A204.1 (cell line): ENCODE results near the gene G6PC3.
"Not testable (repeated sequence)": the region's sequence is repeated elsewhere in the genome, so short reads cannot be mapped to it uniquely, and the experiment has no call there.

Source experiments
- FAIRE-seq: peaks from 2 replicates; lab custom pipeline; 2012; peaks lifted over from hg19 to GRCh38; lab: Jason Lieb, UNC

The G6PC3 gene

DNA sequence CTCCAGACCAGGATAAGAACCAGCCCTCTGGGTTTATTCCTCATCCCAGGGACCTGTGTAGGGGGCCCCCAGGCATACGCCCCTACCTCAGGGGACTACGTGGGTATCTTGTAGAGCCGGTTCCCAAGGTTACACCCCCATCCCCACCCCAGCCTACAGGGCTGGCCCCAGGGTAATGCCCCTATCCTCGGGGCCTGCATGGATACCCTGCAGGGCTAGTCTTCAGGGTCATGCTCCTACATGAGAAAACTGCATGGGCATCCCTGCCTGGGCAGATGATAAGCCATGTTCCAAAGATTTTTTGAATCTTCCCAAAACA lies 38.7 kb downstream of the G6PC3 start:
- FAIRE-seq, result no peak

DNA sequence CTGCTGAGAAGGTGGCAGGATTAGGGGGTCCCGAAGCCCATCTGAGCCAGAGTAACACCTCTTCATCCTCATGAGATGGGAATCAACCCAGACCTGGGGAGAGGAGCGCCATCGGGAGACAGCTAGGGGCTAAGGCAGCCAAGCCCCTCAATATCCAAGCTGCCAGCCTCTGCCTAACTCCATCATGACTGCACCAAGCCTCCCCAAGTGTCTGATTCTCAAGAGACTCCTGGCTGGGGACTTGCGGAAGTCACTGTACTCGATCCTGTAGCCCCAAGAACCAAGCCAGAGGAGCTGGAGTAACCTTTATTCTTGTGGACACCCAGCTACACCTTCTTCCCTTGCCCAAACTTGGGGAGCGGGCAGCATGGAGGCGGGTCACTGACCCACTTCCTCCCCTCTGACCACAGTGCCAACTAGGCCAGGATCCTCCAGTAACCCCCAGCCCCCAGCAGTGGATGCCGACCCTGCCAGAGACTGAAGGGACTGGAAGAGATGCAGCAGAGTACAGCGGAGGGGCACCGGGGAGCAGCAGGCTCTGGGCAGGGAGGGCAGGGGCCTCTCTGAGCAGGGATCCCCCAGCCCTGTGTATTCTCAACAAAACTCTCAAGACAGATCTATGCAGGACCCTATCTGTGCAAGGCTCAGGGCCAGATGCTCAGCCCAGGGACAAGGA lies 39.6 kb downstream of the G6PC3 start:
- FAIRE-seq, result no peak

DNA sequence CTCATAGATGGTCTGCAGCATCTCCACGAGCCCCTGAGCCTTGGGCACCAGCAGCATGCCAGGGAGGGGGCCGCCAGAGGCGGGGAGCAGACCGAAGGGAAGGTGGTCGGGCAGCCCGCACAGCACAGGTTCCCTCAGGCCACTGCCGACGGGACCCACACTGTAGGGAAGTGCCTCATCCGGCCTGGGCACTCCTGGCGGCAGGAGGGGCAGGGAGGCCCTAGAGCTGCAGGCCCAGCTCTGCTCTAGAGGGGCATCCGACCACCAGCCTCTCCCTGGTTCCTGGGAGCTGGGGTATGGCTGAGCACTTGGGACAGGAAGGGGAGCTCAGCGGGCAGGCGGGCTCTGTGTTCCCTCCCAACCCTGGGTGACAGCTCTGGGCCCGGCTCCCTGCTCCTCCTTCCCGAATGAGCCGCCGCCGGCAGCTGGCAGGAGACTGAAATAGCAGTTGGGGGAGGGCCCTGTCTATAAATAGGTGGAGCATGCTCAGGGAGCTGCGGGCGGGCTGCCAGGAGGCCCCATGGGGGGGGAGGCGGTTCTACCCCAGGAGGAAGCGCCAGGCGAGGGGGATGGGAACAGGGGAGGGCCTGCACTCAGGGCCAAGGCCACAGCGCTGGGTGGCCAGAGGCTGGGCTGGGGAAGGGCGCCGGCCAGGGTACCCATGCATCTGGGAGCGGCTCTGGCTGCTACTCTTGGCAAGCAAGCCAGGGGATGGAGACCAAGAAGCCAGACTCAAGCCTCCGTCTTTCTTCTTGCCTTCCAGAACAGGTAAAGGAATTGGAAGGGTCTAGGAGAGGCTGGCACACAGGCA lies 40.5 kb downstream of the G6PC3 start:
- no peak for FAIRE-seq

DNA sequence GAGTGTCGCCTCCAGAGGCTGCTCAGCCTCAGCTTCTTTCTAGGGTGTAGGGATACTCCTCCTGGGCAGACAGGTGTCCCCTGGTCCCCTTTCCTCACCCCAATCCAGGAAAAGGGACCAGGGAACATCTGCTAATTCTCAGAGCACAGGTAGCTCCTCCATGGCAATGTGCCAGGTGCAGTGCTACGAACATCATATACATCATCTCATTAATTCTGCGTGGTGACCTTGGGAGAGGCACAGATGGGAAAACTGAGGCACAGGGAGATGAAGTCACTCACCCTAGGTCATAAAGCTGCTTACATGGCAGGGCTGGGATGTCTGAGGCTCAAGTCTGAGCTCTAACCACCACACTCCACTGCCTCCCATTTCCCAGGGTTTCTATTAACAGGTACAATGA lies 41.2 kb downstream of the G6PC3 start:
- FAIRE-seq, result no peak

DNA sequence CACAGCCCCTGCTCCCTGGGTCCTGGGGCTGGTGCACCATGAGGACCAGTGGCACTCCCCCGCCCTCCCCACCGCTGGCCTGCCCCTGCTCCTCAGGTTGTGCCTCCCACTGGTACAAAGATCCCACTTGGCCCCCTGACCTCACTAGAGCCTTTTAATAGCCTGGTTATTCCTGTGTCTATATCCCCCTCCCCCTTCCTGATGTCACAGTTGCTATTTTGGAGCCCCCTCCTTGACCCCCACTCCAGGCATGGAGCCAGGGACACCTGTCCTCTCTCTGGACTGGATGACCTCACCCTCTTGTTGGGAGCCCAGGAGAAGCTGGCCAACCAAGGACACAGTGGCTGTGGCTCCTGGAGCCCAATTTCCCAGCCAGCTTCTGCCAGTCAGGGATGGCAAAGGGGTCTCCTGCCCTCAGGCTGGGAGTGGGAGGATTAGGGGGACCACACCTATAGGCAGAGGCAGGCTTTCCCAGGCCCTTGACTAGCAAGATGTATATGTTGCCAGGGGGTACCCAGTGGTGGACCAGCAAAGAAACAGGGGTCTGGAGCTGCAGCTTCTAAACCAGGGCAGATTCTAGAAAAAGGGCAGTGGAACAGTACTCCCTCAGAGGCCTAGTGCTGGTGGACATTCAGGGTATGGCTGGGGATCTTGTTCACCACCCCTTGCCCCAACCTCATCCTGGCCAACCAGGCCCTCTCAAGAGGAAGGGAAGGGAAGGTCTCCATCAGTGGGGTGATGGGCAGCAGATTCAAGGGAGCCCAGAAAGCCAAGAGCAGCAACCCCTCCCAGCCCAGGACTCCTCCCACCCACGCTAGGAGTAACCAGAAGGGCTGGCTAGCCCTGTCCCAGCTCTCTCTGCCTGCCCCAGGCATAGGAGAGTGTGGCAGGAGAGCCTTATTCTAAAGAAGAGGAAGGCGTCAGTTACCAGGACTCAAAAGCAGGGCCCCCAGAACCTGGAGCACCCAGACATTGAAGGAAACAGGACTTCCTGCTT lies 42.0 kb downstream of the G6PC3 start:
- FAIRE-seq, result no peak

DNA sequence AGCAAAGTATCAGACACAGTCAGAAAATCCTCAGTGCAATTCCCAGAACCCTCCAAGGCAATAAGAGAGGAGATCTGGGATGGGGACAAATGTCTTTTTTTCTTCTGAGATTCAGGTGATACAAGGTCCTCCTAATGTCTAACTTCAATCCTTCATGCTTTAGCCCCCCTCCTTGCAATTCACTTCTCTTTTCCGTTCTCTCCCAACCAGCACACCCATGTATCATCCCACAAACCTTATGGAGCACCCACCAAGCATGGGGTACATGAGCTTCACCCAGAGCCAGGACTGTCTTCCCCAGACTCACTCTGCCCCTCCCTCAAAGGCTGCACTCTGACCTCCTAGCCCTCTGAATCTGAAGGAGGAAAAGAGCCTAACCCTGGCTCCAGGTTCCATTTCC lies 42.8 kb downstream of the G6PC3 start:
- FAIRE-seq, result no peak

DNA sequence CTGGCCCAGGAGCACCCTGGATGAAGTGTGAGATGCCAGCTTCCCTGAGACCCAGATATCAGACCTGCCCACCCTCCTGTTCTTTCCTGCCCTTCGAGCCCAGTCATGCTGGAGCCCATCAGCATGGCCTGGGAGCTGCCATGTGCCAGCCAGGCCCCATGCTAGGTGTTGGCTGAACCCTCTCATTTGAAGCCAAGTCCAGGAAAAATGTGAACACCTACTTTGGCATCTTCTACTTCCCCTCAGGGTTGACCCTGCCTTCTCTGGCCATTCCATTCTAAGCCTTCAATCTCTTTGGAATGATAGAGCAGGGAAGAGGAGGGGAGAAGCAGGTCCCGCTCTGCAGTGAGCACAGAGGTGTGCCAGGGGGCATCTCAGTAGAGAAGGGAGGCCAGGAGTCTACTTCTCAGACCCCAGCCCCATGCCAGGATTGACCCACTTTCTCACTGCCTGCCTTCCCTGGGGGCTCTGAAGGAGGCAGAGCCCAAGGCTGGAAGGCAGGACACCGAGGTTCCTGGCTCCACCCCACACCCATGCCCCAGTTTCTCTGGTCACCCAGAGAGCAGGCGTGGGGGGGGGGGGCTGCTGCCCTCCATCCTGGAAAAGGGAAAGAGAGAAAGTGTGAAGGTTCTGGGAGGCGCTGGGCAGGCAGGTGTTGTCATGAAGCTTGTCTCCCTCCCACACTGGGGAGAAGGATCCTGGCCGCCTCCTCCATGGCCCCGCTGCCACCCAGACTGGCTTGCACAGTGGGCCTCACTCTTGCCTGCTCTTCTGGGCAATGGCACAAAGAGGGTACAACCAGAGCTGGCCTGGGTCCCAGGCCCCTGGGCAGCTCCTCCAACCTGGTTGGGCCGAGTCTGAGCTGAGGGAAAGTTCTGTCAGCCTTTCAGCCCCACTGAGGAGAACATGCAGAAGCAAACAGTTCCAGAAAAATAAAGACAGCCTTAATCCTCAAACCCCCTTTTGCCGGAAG lies 43.6 kb downstream of the G6PC3 start:
- no peak for FAIRE-seq

DNA sequence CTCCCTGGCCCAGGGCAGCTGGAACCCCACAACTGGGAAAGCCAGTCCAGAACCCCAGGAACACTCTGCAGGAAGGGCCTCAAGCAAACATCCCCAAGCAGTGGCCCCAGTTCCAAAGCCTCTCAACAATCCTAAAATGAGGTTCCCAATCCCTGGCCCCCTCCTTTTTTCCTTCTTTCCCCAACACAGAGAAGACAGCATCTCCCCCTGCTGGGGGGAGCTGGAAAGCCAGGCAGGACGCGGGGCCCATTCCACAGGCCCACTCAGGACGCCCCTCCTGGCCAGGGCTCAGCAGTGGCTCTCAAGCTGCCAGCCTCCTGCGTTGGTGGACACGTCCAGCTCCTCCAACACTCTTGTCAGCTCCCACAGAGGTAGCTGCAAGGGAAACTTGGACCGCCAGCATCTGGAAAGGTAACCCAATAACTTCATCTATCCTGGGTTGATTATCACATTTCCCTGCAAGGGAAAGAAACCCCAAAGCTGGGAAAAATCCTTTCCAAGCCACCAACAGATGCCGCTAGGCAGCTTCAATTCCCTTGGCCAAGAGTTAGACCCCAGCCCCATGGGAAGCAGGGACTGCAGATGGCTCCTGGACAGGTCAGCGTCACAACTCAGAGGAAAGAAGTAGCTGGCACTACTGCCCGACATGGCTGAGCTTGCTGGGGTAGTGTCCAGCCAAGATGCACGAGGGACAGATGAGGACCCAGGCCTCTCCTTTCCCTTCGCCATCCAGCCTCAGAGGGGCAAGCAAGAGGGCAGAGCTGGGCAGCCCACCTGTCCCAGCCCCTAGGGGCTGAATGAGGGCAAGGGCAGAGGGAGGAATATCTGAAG lies 45.3 kb downstream of the G6PC3 start:
- FAIRE-seq, result no peak

DNA sequence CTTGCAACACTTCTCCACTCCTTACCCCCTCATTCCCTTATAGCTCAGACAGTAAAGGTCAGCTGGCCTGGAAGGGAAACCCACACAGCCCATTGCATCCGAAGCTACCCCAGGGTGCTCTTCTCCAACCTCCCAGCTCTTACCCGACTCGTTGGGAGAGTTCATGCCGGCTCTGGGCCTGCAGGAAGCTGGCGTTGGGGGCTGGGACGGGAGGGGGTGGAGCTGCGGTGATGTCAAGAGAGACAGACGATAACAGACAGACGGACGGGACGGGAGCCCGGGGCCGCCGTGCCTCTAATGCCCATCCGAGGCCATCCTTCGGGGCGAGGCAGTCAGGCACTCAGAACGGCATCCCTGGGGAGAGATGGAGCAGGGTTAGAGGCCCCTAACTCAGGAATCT lies 46.8 kb downstream of the G6PC3 start:
- FAIRE-seq, result no peak

DNA sequence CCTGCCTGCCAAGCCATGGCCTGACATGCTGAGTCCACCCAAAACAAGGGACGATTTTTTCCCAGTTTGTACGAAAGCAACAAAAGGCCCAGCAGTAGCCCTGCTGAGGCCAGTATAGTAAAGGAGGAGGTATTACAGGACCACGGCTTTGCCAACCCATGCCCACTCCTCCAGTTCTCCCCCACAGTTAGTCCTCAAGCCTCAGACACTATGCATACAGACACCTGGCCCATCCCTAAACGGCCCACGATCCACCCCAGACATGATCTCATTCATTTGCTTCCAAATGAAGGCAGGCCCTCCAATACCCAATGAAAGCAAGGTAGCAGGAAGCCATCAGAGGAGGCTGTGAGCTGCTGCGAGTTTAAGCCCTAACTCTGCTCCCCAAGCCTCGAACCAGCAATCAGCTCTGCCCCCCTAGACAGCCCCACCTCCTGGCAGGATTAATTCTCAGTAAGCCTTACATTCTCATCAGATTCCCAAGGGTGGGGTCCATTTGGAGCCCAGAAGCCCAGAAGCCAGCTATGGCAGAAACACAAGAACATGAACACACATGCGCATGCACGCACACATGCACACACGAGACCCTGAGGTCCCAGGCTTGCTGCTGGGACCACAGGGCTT lies 48.0 kb downstream of the G6PC3 start:
- FAIRE-seq, result no peak

DNA sequence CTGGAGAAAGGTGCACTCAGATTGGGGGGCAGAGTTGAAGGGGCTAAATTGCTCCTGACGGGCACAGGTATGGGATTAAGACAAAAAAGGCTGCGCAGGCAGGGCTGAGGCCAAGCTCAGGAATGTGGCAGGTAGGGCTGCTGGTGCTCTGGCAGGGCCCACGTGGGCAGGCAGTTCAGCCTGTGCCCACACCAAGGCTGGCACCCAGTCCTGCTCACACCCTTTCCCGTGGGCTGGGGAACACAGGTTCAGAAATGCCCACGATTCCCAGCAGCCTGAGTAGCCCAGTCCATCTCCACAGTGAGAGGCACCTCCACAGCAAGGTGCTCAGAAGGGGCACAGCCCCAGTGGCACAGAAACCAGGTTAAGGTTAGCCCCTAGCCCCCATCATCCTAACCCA lies 48.5 kb downstream of the G6PC3 start:
- FAIRE-seq, result no peak

DNA sequence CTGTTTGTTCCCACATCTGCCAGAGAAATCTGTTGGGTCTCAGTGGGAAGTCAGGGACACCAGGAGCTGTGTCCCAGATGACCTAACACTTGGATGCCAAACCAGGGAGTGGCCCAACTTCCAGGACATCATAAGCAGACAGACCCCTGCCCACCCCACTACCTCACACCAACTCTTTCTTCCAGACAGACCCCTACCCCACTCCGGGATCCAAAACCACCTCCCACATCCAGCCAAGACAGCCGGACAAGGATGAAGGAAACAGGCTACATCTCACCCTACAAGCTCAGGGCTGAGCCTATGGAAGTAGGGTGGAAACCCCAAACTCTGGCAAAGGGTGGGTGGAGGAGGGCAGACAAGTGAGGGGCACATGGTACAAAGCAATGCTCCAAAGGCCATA lies 49.3 kb downstream of the G6PC3 start:
- no peak for FAIRE-seq

DNA sequence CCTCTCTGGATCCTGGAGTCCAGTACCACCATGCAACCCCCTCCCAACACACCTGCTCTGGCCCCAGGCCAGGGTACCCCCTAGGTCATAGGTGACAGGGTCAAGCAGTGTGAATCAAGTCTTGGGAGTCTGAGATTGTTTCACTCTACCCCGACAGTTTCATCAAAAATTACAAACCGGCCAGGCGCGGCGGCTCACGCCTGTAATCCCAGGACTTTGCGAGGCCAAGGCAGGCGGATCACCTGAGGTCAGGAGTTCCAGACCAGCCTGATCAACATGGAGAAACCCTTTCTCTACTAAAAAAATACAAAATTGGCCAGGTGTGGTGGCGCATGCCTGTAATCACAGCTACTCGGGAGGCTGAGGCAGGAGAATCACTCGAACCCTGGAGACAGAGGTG lies 49.7 kb downstream of the G6PC3 start:
- not testable (repeated sequence) for FAIRE-seq

DNA sequence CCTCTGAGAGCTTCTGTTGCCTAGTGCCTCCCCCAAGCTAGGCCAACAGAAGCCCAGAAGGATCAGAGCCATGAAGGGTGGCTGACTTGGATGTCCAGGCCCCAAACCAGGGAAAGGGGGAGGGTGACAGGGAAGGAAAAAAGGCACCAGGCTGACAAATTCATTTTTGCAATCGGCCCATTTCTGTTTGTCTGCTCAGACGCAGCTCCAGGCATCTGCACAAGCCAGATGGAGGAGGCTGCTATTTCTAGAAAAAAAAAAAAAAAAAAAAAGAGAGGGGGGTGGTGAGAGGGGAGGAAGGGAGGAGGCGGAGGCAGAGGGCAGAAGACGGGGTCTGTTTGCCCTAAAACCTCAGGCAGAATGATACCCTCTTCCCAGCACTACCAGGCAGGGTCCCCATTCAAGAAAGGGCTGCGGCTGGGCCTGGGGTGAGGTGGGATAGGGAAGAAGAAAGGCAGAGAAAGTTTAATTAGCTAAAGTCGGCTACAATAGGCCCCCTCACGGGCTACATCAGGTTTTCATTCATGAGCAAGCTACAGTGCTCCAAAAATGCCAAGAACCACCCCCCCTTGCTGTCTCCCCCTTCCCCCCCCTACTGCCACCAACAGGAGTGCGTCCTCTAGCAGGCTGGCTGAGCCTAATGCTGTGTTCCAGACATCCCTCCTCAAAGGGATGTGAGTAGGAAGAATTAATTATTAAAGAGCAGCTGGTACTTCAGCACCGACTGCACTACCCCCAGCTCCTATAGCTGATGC lies 50.5 kb downstream of the G6PC3 start:
- no peak for FAIRE-seq

DNA sequence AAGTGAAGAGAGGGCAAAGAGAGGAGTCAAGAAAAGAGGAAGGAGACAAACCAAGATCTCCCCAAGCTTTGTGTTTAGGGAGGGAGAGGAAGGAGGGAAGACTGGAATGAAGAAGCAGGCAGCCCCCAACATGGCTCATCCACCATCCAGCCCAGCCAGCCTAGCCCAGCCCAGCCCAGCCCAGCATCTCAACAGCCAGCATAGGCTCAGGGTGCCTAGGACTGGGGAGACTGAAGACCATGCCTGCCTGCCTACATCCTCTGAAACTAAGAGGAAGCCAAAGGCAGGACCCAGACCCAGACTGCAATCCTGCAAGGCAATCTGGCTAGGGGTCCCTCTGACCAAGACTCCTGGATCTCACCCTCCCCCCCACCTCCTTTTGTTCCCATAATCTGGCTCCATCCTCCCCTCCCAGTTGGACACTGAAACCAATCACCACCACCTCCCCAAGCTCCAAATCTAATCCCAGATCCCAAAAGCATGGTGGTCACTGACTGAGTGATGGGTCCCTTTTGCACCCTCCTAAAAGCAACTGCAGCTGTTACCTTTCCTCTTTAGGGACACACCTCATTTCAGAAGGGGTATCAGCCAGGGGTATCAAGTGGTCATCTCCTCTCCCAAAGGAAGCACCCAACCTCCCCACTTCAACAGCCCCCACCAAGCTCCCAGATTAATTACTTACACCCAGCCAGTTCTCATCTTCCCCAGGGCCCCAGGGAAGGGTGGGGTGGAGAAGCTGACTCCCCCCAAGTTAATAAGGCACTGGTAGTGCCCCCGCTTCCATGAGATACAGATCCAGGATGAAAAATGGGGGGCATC lies 51.7 kb downstream of the G6PC3 start:
- FAIRE-seq, result no peak

DNA sequence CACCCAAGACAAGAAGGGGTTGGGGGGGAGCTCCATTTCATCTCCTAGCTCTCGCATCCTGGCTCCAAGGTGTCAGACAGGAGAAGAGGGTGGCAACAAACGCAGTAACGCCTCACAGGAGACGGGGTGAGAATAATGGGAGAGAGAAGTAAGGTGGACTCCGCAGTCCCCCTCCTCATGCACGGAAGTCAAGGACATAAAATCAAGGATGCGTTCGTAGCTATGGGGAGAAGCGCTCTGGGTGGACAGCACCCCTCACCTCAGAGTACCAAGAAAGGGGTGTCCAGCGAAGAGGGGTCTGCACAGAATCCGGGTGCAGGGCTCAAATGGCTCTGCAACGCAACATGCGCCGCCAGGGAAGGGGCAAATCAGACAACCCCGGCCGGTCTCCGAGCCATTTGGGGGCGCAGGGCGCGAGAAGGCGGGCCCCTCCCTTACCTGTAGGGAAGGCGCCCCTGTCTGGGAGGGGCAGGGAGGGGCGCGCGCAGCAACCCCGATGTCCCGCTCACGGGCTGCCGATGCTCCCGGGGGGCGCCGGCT lies 52.4 kb downstream of the G6PC3 start:
- FAIRE-seq, result no peak

DNA sequence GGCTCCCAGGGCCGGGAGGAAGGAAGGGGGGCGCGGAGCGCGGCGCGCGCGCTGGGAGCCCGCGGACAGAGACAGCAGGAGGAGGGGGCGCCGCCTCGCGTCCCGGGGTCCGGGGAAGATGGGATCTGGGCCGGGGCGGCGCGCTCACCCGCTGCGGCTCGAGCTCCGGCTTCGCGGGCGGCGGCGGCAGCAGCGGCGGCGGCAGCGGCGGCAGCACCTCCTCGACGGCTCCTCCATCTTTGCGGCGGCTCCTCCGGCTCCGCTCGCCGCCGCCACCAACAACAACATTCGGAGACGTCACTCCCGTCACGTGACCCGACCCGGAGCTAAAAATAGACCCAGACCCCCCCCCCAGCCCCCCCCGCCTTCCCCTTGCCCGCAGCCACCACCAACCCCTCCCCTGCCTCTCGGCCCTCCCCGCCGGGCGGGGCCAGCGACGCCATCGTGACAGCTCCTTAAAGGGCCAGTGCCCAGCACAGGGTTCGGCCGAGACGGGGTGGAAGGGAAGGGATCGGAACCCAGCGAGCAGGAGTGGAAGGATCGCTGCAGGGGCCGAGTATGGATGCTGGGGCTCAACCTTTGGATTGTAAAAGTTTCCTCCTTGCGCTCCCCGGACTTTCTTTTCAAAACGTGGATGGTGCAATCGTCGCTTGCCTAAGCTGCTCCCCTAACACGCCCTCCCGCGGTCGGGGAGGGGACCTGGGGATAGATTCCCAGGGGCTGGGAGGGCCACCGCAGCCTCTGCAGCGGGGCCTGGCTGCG lies 53.0 kb downstream of the G6PC3 start, which contains the start of gene HDAC5:
TSS of gene HDAC5 (minus strand) at position 286 of the 762 bp plus-strand sequence. CDS start 6,126 bp downstream, outside the sequence.
- no peak for FAIRE-seq

DNA sequence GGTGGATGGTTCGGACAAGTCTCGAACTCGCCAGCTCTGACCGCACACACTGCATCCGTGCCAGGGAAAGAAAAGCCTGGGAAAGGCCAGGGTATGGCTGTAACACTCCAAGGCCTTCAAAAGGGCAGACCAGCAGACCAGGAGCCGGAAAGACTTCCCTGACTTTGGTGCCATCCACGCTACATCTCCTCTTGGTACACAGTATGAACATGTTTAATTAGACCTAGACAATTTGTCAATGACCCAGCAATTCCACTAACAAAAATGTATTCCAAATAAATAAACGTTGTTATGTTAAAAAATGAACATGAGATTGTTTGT lies 53.5 kb downstream of the G6PC3 start:
- FAIRE-seq, result no peak
